IMR-90 (cell line): ENCODE data around the gene CHRM5. TPM values are rescaled to one million over a fixed set of nuclear protein-coding genes. Genes with fewer than 3 reads are reported as not detected.

Experiments used
- ATAC-seq: fragments of 200-7000 bp; cut with Tn5 transposase; 2 replicates; pipeline ENCODE4 v1.9.1; 2020; ENCODE audit warnings: low read depth, mild to moderate bottlenecking, moderate library complexity
- BruUV-seq: library from RNA; stranded (reverse); fragments of 400-500 nt; replicated peaks from 2 replicates; lab custom pipeline; 2021; lab: Mats Ljungman, UMichigan
- CTCF ChIA-PET: fragments of 300-600 bp; formaldehyde crosslinking; extraction: SDS; loops from one replicate; lab custom pipeline; 2021; ENCODE audit warnings: antibody characterized with exemption; lab: Yijun Ruan, JAX
- POLR2A ChIA-PET: fragments of 300-600 bp; sonication (Branson Sonifier 250); formaldehyde crosslinking; loops from one replicate; lab custom pipeline; 2022; ENCODE audit warnings: antibody characterized with exemption; ENCODE audit not compliant: unreplicated experiment; lab: Charles Lee
- DNase-seq: peaks from one replicate; pipeline ENCODE4 v3.0.0; 2013
- H2AFZ ChIP-seq: replicated peaks from 2 replicates; pipeline ENCODE3; 2013; ENCODE audit warnings: low read length, mild to moderate bottlenecking; ENCODE audit not compliant: poor library complexity
- H2AK5ac ChIP-seq: 2 replicates; pipeline ENCODE4 v1.6.1; 2013; ENCODE audit warnings: low read depth, low read length, inconsistent platforms
- H2AK9ac ChIP-seq: replicated peaks from 2 replicates; pipeline ENCODE3; 2013; ENCODE audit warnings: mild to moderate bottlenecking, low read depth, low read length, moderate library complexity; ENCODE audit not compliant: poor library complexity
- H2BK120ac ChIP-seq: 2 replicates; pipeline ENCODE4 v1.6.1; 2013; ENCODE audit warnings: low read depth, low read length, inconsistent platforms
- H2BK15ac ChIP-seq: 3 replicates; pipeline ENCODE4 v1.6.1; 2013; ENCODE audit warnings: low read depth, low read length, inconsistent platforms
- H2BK20ac ChIP-seq: 2 replicates; pipeline ENCODE4 v1.6.1; 2013; ENCODE audit warnings: low read depth, mild to moderate bottlenecking, inconsistent platforms, low read length, moderate library complexity
- H2BK5ac ChIP-seq: 2 replicates; pipeline ENCODE4 v1.6.1; 2013; ENCODE audit warnings: mild to moderate bottlenecking, low read depth, low read length, inconsistent platforms; ENCODE audit not compliant: poor library complexity, severe bottlenecking
- H3K14ac ChIP-seq: replicated peaks from 2 replicates; pipeline ENCODE4 v1.6.1; 2013; ENCODE audit warnings: low read depth, low read length, inconsistent platforms
- H3K18ac ChIP-seq: 2 replicates; pipeline ENCODE4 v1.6.1; 2013; ENCODE audit warnings: low read depth, low read length, control low read depth
- H3K23ac ChIP-seq: 2 replicates; pipeline ENCODE4 v1.6.1; 2013; ENCODE audit warnings: low read depth, low read length, inconsistent platforms
- H3K27ac ChIP-seq: 2 replicates; pipeline ENCODE4 v1.5.1; 2013; ENCODE audit warnings: mild to moderate bottlenecking, control low read depth, low read length; ENCODE audit not compliant: insufficient read depth
- H3K27me3 ChIP-seq: 2 replicates; pipeline ENCODE4 v1.6.1; 2013; ENCODE audit warnings: low read length; ENCODE audit not compliant: control insufficient read depth, insufficient read depth
- H3K36me3 ChIP-seq: 2 replicates; pipeline ENCODE4 v1.6.1; 2013; ENCODE audit warnings: low read length, mixed read lengths; ENCODE audit not compliant: control insufficient read depth, insufficient read depth
- H3K4ac ChIP-seq: 2 replicates; pipeline ENCODE4 v1.6.1; 2013; ENCODE audit warnings: low read depth, low read length, inconsistent platforms
- H3K4me1 ChIP-seq: 2 replicates; pipeline ENCODE4 v1.6.1; 2013; ENCODE audit warnings: low read length, mixed read lengths; ENCODE audit not compliant: control insufficient read depth, insufficient read depth
- H3K4me2 ChIP-seq: 2 replicates; pipeline ENCODE4 v1.6.1; 2013; ENCODE audit warnings: low read depth, mild to moderate bottlenecking, control low read depth, low read length, moderate library complexity
- H3K4me3 ChIP-seq: 2 replicates; pipeline ENCODE4 v1.5.1; 2013; ENCODE audit warnings: low read depth, mild to moderate bottlenecking, control low read depth, low read length, moderate library complexity; ENCODE audit not compliant: insufficient read depth
- H3K56ac ChIP-seq: 2 replicates; pipeline ENCODE4 v1.6.1; 2013; ENCODE audit warnings: low read length, inconsistent platforms; ENCODE audit not compliant: insufficient read depth; ENCODE audit errors: extremely low read depth
- H3K79me1 ChIP-seq, 2 experiments: 2 replicates each; pipeline ENCODE4 v1.6.1; 2013; ENCODE audit warnings: low read length in 2 of 2, inconsistent platforms in 1 of 2, low read depth in 1 of 2
- H3K9ac ChIP-seq: 2 replicates; pipeline ENCODE4 v1.6.1; 2013; ENCODE audit warnings: low read depth, low read length, control low read depth
- H3K9me1 ChIP-seq: 2 replicates; pipeline ENCODE4 v1.6.1; 2013; ENCODE audit warnings: low read length, inconsistent platforms; ENCODE audit not compliant: insufficient read depth
- H3K9me3 ChIP-seq: 2 replicates; pipeline ENCODE4 v1.6.1; 2013; ENCODE audit warnings: low read length; ENCODE audit not compliant: control insufficient read depth, insufficient read depth
- H4K20me1 ChIP-seq: 2 replicates; pipeline ENCODE4 v1.6.1; 2013; ENCODE audit warnings: low read length, inconsistent platforms; ENCODE audit not compliant: insufficient read depth
- H4K5ac ChIP-seq: 2 replicates; pipeline ENCODE4 v1.6.1; 2013; ENCODE audit warnings: mild to moderate bottlenecking, low read depth, low read length, control low read depth
- H4K8ac ChIP-seq, 2 experiments: 2 replicates each; pipeline ENCODE4 v1.6.1; 2013; ENCODE audit warnings: low read depth in 2 of 2, low read length in 2 of 2, control low read depth in 1 of 2, inconsistent platforms in 1 of 2
- H4K91ac ChIP-seq: 2 replicates; pipeline ENCODE4 v1.6.1; 2013; ENCODE audit warnings: low read depth, low read length, inconsistent platforms; ENCODE audit not compliant: insufficient read depth
- BHLHE40 ChIP-seq: fragments of 150-350 bp; IDR thresholded peaks from 2 replicates; pipeline ENCODE4 v1.6.1; 2016; ENCODE audit warnings: mild to moderate bottlenecking, low read depth, low read length
- CEBPB ChIP-seq: IDR thresholded peaks from 2 replicates; pipeline ENCODE4 v1.6.1; 2012; ENCODE audit warnings: low read depth, low read length, improper control_type of control experiment
- MXI1 ChIP-seq: IDR thresholded peaks from 2 replicates; pipeline ENCODE4 v1.6.1; 2012; ENCODE audit warnings: low read depth, mild to moderate bottlenecking, low read length, moderate library complexity, borderline replicate concordance
- POLR2A ChIP-seq: IDR thresholded peaks from 2 replicates; pipeline ENCODE4 v1.6.1; 2012; ENCODE audit warnings: mild to moderate bottlenecking, low read depth, low read length
- RAD21 ChIP-seq: IDR thresholded peaks from 2 replicates; pipeline ENCODE4 v1.6.1; 2012; ENCODE audit warnings: low read length, improper control_type of control experiment
- RFX5 ChIP-seq: IDR thresholded peaks from 2 replicates; pipeline ENCODE4 v1.8.0; 2012; ENCODE audit warnings: low read depth, mild to moderate bottlenecking, low read length, moderate library complexity
- WGBS, 2 experiments: methylation state at CpG; one replicate each; pipeline versions ENCODE4 v1.1.5 to v1.1.7; 2013; ENCODE audit warnings: missing lambda C conversion rate in 2 of 2; ENCODE audit not compliant: insufficient read length in 1 of 2; ENCODE audit errors: extremely low coverage in 2 of 2; 5-methylcytosine and 5-hydroxymethylcytosine counted together
- dilution Hi-C: fragments of 300-500 bp; cut with HindIII; formaldehyde crosslinking; loops from one replicate; pipeline ENCODE4 v1.14.3; 2018; ENCODE audit warnings: low sequenced_read_pairs; ENCODE audit not compliant: unreplicated experiment
- in situ Hi-C: fragments of 300-500 bp; cut with MboI; formaldehyde crosslinking; loops from 3 replicates; pipeline ENCODE4 v1.14.3; 2019; ENCODE audit warnings: low sequenced_read_pairs, inconsistent platforms, mixed read lengths
- intact Hi-C: fragments of 100-400 bp; cut with micrococcal nuclease; formaldehyde crosslinking; loops from 2 replicates; pipeline ENCODE4 v1.10.0; 2022
- polyA plus RNA-seq, 3 experiments: library from polyadenylated mRNA; depleted of rRNA; stranded (reverse); fragments of >200 nt; gene quantifications; 2 replicates each; pipeline ENCODE4 v1.2.3, GENCODE V29; 2012; ENCODE audit warnings: low replicate concordance in 1 of 3
- total RNA-seq: library from RNA; depleted of rRNA; stranded (reverse); fragments of >200 nt; gene quantifications from 2 replicates; pipeline ENCODE4 v1.2.3, GENCODE V29; 2012
- TF ChIP-seq, protein P1 (sequence below): conservative IDR thresholded peaks from 2 replicates; pipeline ENCODE4 v1.5.1; 2012; ENCODE audit warnings: mild to moderate bottlenecking, low read depth, low read length, improper control_type of control experiment
- TF ChIP-seq, protein P2 (sequence below): fragments of 150-350 bp; IDR thresholded peaks from 2 replicates; pipeline ENCODE4 v1.6.1; 2016; ENCODE audit warnings: low read depth, mild to moderate bottlenecking, low read length, moderate library complexity, borderline replicate concordance

Gene CHRM5
- total and polyA plus RNA-seq, 2 of the 4 experiments (the other 2 are of a cell fraction) = under 0.01 to 0.03 TPM

DNA sequence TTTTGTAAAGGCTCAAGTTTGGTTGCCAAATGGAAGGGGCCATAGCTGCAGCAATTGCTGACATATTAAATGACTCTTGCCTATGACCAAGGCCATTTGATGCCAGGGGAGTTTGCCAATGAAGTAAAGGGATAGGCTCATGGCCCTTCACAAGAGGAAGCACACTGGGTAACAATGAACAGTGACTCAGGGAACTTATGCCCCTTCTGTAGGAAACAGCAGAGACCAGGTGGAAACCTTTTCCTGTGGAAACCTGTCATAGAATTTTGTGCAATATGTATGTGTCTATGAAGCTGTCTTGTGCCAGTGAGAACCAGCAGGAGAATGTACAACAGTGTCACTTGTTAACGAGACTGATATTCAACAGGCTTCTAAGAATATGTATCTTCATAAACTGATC is 96.1 kb downstream of the CHRM5 start:
- intact Hi-C loops = loop anchor here (1.0 to 10.0 kb wide), 5 partner anchors 38 to 772 kb away; partner anchors contain the start of genes EMC7, KATNBL1, LPCAT4 and PGBD4
- CTCF ChIA-PET = no interaction called here

More for the DNA sequence above, 96.1 kb downstream of the CHRM5 start:
- Histone ChIP-seq H2BK5ac (no peak overlapping the region), H4K91ac (no peak overlapping the region), H2BK120ac (no peak overlapping the region), H3K36me3 (no peaks in the 10 kb centered on the region), H4K20me1 (no peaks in the 10 kb centered on the region), H3K9ac (no peak overlapping the region), H2BK15ac (no peak overlapping the region), H3K23ac (no peak overlapping the region), H4K8ac (no peak overlapping the region), H2AFZ (no peak overlapping the region), H3K4me1 (no peaks in the 10 kb centered on the region), H2AK5ac (no peak overlapping the region), H3K14ac (no peak overlapping the region), H4K5ac (no peak overlapping the region), H3K9me1 (no peaks in the 10 kb centered on the region; the same call in 1 of the 2 replicates), H3K9me3 (no peaks in the 10 kb centered on the region), H3K56ac (no peak overlapping the region), H2BK20ac (no peak overlapping the region), H3K4me2 (no peak overlapping the region), H2AK9ac (no peak overlapping the region), H3K27me3 (no peaks in the 10 kb centered on the region), H3K4me3 (no peak overlapping the region), H3K4ac (no peak overlapping the region), H3K18ac (no peak overlapping the region), H3K79me1 (no peaks in the 10 kb centered on the region), H3K27ac (no peak overlapping the region)
- dilution Hi-C loops (no loop called here), in situ Hi-C loops (loop anchor here (10.0 kb wide), 1 partner anchor 150 kb away; the partner anchor contains the start of gene KATNBL1)
- TF ChIP-seq, protein P1, sequence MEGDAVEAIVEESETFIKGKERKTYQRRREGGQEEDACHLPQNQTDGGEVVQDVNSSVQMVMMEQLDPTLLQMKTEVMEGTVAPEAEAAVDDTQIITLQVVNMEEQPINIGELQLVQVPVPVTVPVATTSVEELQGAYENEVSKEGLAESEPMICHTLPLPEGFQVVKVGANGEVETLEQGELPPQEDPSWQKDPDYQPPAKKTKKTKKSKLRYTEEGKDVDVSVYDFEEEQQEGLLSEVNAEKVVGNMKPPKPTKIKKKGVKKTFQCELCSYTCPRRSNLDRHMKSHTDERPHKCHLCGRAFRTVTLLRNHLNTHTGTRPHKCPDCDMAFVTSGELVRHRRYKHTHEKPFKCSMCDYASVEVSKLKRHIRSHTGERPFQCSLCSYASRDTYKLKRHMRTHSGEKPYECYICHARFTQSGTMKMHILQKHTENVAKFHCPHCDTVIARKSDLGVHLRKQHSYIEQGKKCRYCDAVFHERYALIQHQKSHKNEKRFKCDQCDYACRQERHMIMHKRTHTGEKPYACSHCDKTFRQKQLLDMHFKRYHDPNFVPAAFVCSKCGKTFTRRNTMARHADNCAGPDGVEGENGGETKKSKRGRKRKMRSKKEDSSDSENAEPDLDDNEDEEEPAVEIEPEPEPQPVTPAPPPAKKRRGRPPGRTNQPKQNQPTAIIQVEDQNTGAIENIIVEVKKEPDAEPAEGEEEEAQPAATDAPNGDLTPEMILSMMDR = no peak
- TF ChIP-seq RAD21 (no peak), POLR2A (no peak), MXI1 (no peak), CEBPB (no peak), RFX5 (no peak), BHLHE40 (no peak)
- TF ChIP-seq, protein P2, sequence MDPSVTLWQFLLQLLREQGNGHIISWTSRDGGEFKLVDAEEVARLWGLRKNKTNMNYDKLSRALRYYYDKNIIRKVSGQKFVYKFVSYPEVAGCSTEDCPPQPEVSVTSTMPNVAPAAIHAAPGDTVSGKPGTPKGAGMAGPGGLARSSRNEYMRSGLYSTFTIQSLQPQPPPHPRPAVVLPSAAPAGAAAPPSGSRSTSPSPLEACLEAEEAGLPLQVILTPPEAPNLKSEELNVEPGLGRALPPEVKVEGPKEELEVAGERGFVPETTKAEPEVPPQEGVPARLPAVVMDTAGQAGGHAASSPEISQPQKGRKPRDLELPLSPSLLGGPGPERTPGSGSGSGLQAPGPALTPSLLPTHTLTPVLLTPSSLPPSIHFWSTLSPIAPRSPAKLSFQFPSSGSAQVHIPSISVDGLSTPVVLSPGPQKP = no peak
- no TSS peak for BruUV-seq
- DNase-seq = no peak
- no peak for ATAC-seq
- POLR2A ChIA-PET = no interaction called here
- WGBS, 2 experiments = no CpG with 5 or more reads among the region's 1 CpG
